DOHH2 (cell line): ENCODE results near the gene SIPA1L3.

ENCODE experiments used
- CTCF ChIP-seq: fragments of 200-600 bp; sonication (generic); IDR thresholded peaks from one replicate; pipeline ENCODE4 v1.5.1; 2014; ENCODE audit warnings: antibody characterized with exemption, mild to moderate bottlenecking, low read depth, low read length; ENCODE audit not compliant: poor library complexity, severe bottlenecking
- EZH2phosphoT487 ChIP-seq: fragments of 200-600 bp; sonication (generic); IDR thresholded peaks from 2 replicates; pipeline ENCODE4 v1.6.1; 2017; ENCODE audit warnings: borderline replicate concordance, mild to moderate bottlenecking, antibody characterized with exemption, low read length, moderate library complexity, mixed read lengths

GRCh38 chr19:38245826-38246498, 339.0 kb downstream of the SIPA1L3 start:
- TF ChIP-seq CTCF (no peak), EZH2phosphoT487 (no peak)
